GM21619 (cell line): Measurements from ENCODE around the gene SKOR1.

Experiments used
- ATAC-seq: cut with Tn5 transposase; IDR thresholded peaks from one replicate; pipeline ENCODE4 v1.9.1; 2021; ENCODE audit not compliant: unreplicated experiment

The SKOR1 gene

GRCh38 chr15:67850336-67850735 is 25.0 kb downstream of the SKOR1 start:
- no peak for ATAC-seq

- no peak for ATAC-seq
These were observed 25.8 kb downstream of the SKOR1 start for GRCh38 chr15:67850994-67851571.

GRCh38 chr15:67852418-67852817 is 27.1 kb downstream of the SKOR1 start:
- ATAC-seq, result no peak

GRCh38 chr15:67853454-67853853 is 28.1 kb downstream of the SKOR1 start:
- no peak for ATAC-seq

- no peak for ATAC-seq
These were observed 29.0 kb downstream of the SKOR1 start for GRCh38 chr15:67854358-67854757.

- ATAC-seq, result no peak
These were observed 30.5 kb downstream of the SKOR1 start for GRCh38 chr15:67855842-67856241.

- no peak for ATAC-seq
These were observed 31.9 kb downstream of the SKOR1 start for GRCh38 chr15:67857220-67857619.

- no peak for ATAC-seq
These were observed 34.1 kb downstream of the SKOR1 start for GRCh38 chr15:67859331-67859946.

- ATAC-seq, result no peak
These were observed 36.7 kb downstream of the SKOR1 start for GRCh38 chr15:67861983-67862382.

- ATAC-seq, result no peak
These were observed 37.6 kb downstream of the SKOR1 start for GRCh38 chr15:67862750-67863441.

- ATAC-seq, result peak; percentile 72
These were observed 38.2 kb downstream of the SKOR1 start for GRCh38 chr15:67863442-67863987.

GRCh38 chr15:67865331-67865730 is 40.0 kb downstream of the SKOR1 start:
- no peak for ATAC-seq

GRCh38 chr15:67865766-67866165 is 40.5 kb downstream of the SKOR1 start:
- ATAC-seq, result no peak

- no peak for ATAC-seq
These were observed 44.4 kb downstream of the SKOR1 start for GRCh38 chr15:67869701-67870100.

GRCh38 chr15:67870868-67871408 is 45.6 kb downstream of the SKOR1 start:
- ATAC-seq, result no peak

GRCh38 chr15:67873777-67874176 is 48.5 kb downstream of the SKOR1 start:
- no peak for ATAC-seq

GRCh38 chr15:67878712-67879206 is 53.5 kb downstream of the SKOR1 start:
- ATAC-seq, result no peak

- ATAC-seq, result no peak
These were observed 54.3 kb downstream of the SKOR1 start for GRCh38 chr15:67879440-67880129.

- ATAC-seq, result no peak
These were observed 55.4 kb downstream of the SKOR1 start for GRCh38 chr15:67880651-67881182.

- ATAC-seq, result no peak
These were observed 57.4 kb downstream of the SKOR1 start for GRCh38 chr15:67882487-67883233.
